ENCODE data around the gene UNKL. TPM values are rescaled to one million over a fixed set of nuclear protein-coding genes. Genes with fewer than 3 reads are reported as not detected.

Gene UNKL
- total RNA-seq, 1 experiment from 2014 or later, result 12.4 TPM

GRCh38 chr16:1401061-1401757, 13.3 kb downstream of the UNKL start:
- DNase-seq (ENCODE audit: low spot score), result no peak

- no peak for DNase-seq (ENCODE audit: low spot score)
Observed at GRCh38 chr16:1398826-1399581, 15.5 kb downstream of the UNKL start.

GRCh38 chr16:1398351-1398750, 16.2 kb downstream of the UNKL start:
- DNase-seq (ENCODE audit: low spot score), result no peak

- no peak for DNase-seq (ENCODE audit: low spot score)
Observed at GRCh38 chr16:1397779-1398178, 16.7 kb downstream of the UNKL start.

GRCh38 chr16:1395444-1396031, 19.0 kb downstream of the UNKL start:
- DNase-seq (ENCODE audit: low spot score), result no peak

- no peak for DNase-seq (ENCODE audit: low spot score)
Observed at GRCh38 chr16:1394367-1394951, 20.0 kb downstream of the UNKL start.

GRCh38 chr16:1393613-1394176, 20.8 kb downstream of the UNKL start:
- DNase-seq (ENCODE audit: low spot score), result no peak

GRCh38 chr16:1392826-1393225, 21.7 kb downstream of the UNKL start:
- no peak for DNase-seq (ENCODE audit: low spot score)

GRCh38 chr16:1390239-1390779, 24.2 kb downstream of the UNKL start:
- no peak for DNase-seq (ENCODE audit: low spot score)

GRCh38 chr16:1389762-1390161, 24.7 kb downstream of the UNKL start:
- no peak for DNase-seq (ENCODE audit: low spot score)

- DNase-seq (ENCODE audit: low spot score), result no peak
Observed at GRCh38 chr16:1387331-1387730, 27.2 kb downstream of the UNKL start.

GRCh38 chr16:1385232-1385631, 29.3 kb downstream of the UNKL start:
- no peak for DNase-seq (ENCODE audit: low spot score)

GRCh38 chr16:1383556-1383955, 30.9 kb downstream of the UNKL start:
- no peak for DNase-seq (ENCODE audit: low spot score)

- no peak for DNase-seq (ENCODE audit: low spot score)
Observed at GRCh38 chr16:1381612-1382406, 32.7 kb downstream of the UNKL start.

GRCh38 chr16:1380195-1380594, 34.3 kb downstream of the UNKL start:
- no peak for DNase-seq (ENCODE audit: low spot score)

GRCh38 chr16:1379304-1380076, 35.0 kb downstream of the UNKL start:
- no peak for DNase-seq (ENCODE audit: low spot score)

- peak; percentile 72 for DNase-seq (ENCODE audit: low spot score)
Observed at GRCh38 chr16:1378804-1379303, 35.6 kb downstream of the UNKL start.

- no peak for DNase-seq (ENCODE audit: low spot score)
Observed at GRCh38 chr16:1378087-1378803, 36.3 kb downstream of the UNKL start.

GRCh38 chr16:1377406-1378010, 37.0 kb downstream of the UNKL start:
- no peak for DNase-seq (ENCODE audit: low spot score)
